GM12875 (cell line): Measurements from ENCODE around the gene GLB1L3.

Source experiments
- H3K4me3 ChIP-seq: one replicate; pipeline ENCODE4 v1.5.1; 2011; ENCODE audit warnings: low read depth, low read length, control low read depth
- CTCF ChIP-seq: IDR thresholded peaks from 2 replicates; pipeline ENCODE4 v1.5.1; 2011; ENCODE audit warnings: low read depth, mild to moderate bottlenecking, control low read depth, inconsistent platforms, low read length, moderate library complexity, borderline replicate concordance; ENCODE audit not compliant: insufficient read depth

GLB1L3 gene

GRCh38 chr11:134363592-134363991 lies 87.4 kb downstream of the GLB1L3 start:
- no peak overlapping the region for H3K4me3 ChIP-seq
- no peak for TF ChIP-seq CTCF

- TF ChIP-seq CTCF: no peak
- no peak overlapping the region for H3K4me3 ChIP-seq
Measured at GRCh38 chr11:134364261-134364660, 88.1 kb downstream of the GLB1L3 start.

- TF ChIP-seq CTCF: no peak
- no peak overlapping the region for H3K4me3 ChIP-seq
Measured at GRCh38 chr11:134365011-134365925, 89.1 kb downstream of the GLB1L3 start.

- no peak for TF ChIP-seq CTCF
- H3K4me3 ChIP-seq: no peak overlapping the region
Measured at GRCh38 chr11:134366254-134366653, 90.1 kb downstream of the GLB1L3 start.

- no peak for TF ChIP-seq CTCF
- H3K4me3 ChIP-seq: no peak overlapping the region
Measured at GRCh38 chr11:134367781-134368180, 91.6 kb downstream of the GLB1L3 start.
